HepG2 (cell line): ENCODE data around the gene IKZF3. TPM values are rescaled to one million over a fixed set of nuclear protein-coding genes. Genes with fewer than 3 reads are reported as not detected.

Experiments
- ARNT2 ChIP-seq: sonication (generic); formaldehyde crosslinking; IDR thresholded peaks from 2 replicates; pipeline ENCODE4 v1.8.0; 2022; ENCODE audit warnings: mild to moderate bottlenecking, low read depth, missing genetic modification reagents, moderate library complexity
- BRF2 ChIP-seq: sonication (generic); formaldehyde crosslinking; IDR thresholded peaks from 2 replicates; pipeline ENCODE4 v1.8.1; 2022; ENCODE audit warnings: mild to moderate bottlenecking, missing genetic modification reagents
- EED ChIP-seq: sonication (generic); formaldehyde crosslinking; IDR thresholded peaks from 2 replicates; pipeline ENCODE4 v1.5.0; 2020; ENCODE audit warnings: mild to moderate bottlenecking, missing genetic modification reagents
- ISX ChIP-seq: sonication (generic); formaldehyde crosslinking; conservative IDR thresholded peaks from 2 replicates; pipeline ENCODE4 v1.5.0; 2020; ENCODE audit warnings: missing genetic modification reagents
- PHF8 ChIP-seq: sonication (generic); formaldehyde crosslinking; IDR thresholded peaks from 2 replicates; pipeline ENCODE4 v1.5.0; 2020; ENCODE audit warnings: missing genetic modification reagents
- SETDB1 ChIP-seq: sonication (generic); formaldehyde crosslinking; IDR thresholded peaks from 2 replicates; pipeline ENCODE4 v1.5.1; 2020; ENCODE audit warnings: missing genetic modification reagents, mild to moderate bottlenecking, borderline replicate concordance
- ZNF142 ChIP-seq: sonication (generic); formaldehyde crosslinking; IDR thresholded peaks from 2 replicates; pipeline ENCODE4 v1.4.0; 2020; ENCODE audit warnings: missing genetic modification reagents
- ZNF17 ChIP-seq: sonication (generic); formaldehyde crosslinking; IDR thresholded peaks from 2 replicates; pipeline ENCODE4 v1.5.0; 2020; ENCODE audit warnings: mild to moderate bottlenecking, missing genetic modification reagents
- ZNF264 ChIP-seq: sonication (generic); formaldehyde crosslinking; IDR thresholded peaks from 2 replicates; pipeline ENCODE4 v1.4.0; 2020; ENCODE audit warnings: missing genetic modification reagents
- ZNF343 ChIP-seq: sonication (generic); formaldehyde crosslinking; IDR thresholded peaks from 2 replicates; pipeline ENCODE4 v1.4.0; 2020; ENCODE audit warnings: mild to moderate bottlenecking, missing genetic modification reagents
- ZNF430 ChIP-seq: sonication (generic); formaldehyde crosslinking; IDR thresholded peaks from 2 replicates; pipeline ENCODE4 v1.9.0; 2021; ENCODE audit warnings: mild to moderate bottlenecking, missing genetic modification reagents
- ZNF7 ChIP-seq: IDR thresholded peaks from 2 replicates; pipeline ENCODE4 v1.6.1; 2016; ENCODE audit warnings: missing biosample characterization, missing genetic modification reagents
- ZNF776 ChIP-seq: sonication (generic); formaldehyde crosslinking; IDR thresholded peaks from 2 replicates; pipeline ENCODE4 v1.4.0; 2020; ENCODE audit warnings: mild to moderate bottlenecking, missing genetic modification reagents
- polyA plus RNA-seq, 8 experiments: library from polyadenylated mRNA; depleted of rRNA in 3 of 8; stranded (reverse) in 7 of 8; unstranded in 1 of 8; fragments of >200 nt; fragmentation: Illumina TruSeq in 4 of 8; extraction: Trizol in 4 of 8; gene quantifications; 2 replicates each; pipeline versions ENCODE4 v1.2.1 to v1.2.3, GENCODE V29; 2011 to 2016; ENCODE audit warnings: low read depth in 4 of 8, missing spikeins in 1 of 8, mixed read lengths in 1 of 8; ENCODE audit not compliant: insufficient read depth in 1 of 8
- total RNA-seq, 5 experiments: library from RNA; depleted of rRNA; stranded (reverse); fragments of >200 nt; fragmentation: Illumina TruSeq; extraction: Trizol; gene quantifications; 2 replicates each; pipeline ENCODE4 v1.2.3, GENCODE V29; 2016; ENCODE audit warnings: low read depth in 1 of 5
- TF ChIP-seq, protein P1 (sequence below): sonication (generic); formaldehyde crosslinking; IDR thresholded peaks from 2 replicates; pipeline ENCODE4 v1.8.1; 2023; ENCODE audit warnings: mild to moderate bottlenecking, inconsistent platforms, moderate library complexity, missing genetic modification reagents, borderline replicate concordance
- TF ChIP-seq, protein P2 (sequence below): sonication (generic); formaldehyde crosslinking; conservative IDR thresholded peaks from 2 replicates; pipeline ENCODE4 v1.4.0; 2020; ENCODE audit warnings: missing genetic modification reagents
- TF ChIP-seq, protein P3 (sequence below): sonication (generic); formaldehyde crosslinking; IDR thresholded peaks from 2 replicates; pipeline ENCODE4 v1.4.0; 2020; ENCODE audit warnings: mild to moderate bottlenecking, missing genetic modification reagents

The IKZF3 gene
- total and polyA plus RNA-seq, 2 of the 13 experiments (the other 11 are each of a cell fraction or from before 2014, with no cell fraction given) = not detected

- TF ChIP-seq BRF2 (CRISPR knock-in tag) = peak; percentile 40; the same call in 1 of the 2 replicates
- no peak for TF ChIP-seq SETDB1
- peak; percentile 66; the same call in 1 of the 2 replicates for TF ChIP-seq ARNT2
- TF ChIP-seq EED = no peak
- peak; percentile 25; the same call in 1 of the 2 replicates for TF ChIP-seq ZNF7 (CRISPR knock-in tag)
- TF ChIP-seq, protein P1, sequence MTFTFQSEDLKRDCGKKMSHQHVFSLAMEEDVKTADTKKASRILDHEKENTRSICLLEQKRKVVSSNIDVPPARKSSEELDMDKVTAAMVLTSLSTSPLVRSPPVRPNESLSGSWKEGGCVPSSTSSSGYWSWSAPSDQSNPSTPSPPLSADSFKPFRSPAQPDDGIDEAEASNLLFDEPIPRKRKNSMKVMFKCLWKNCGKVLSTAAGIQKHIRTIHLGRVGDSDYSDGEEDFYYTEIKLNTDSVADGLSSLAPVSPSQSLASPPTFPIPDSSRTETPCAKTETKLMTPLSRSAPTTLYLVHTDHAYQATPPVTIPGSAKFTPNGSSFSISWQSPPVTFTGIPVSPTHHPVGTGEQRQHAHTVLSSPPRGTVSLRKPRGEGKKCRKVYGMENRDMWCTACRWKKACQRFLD (CRISPR knock-in tag) = no peak
- peak; percentile 30; the same call in 1 of the 2 replicates for TF ChIP-seq ZNF343
- no peak for TF ChIP-seq ZNF776 (CRISPR knock-in tag)
- no peak for TF ChIP-seq ZNF17 (CRISPR knock-in tag)
- TF ChIP-seq ZNF264 (CRISPR knock-in tag) = peak; percentile 68; the same call in 1 of the 2 replicates
- TF ChIP-seq, protein P2, sequence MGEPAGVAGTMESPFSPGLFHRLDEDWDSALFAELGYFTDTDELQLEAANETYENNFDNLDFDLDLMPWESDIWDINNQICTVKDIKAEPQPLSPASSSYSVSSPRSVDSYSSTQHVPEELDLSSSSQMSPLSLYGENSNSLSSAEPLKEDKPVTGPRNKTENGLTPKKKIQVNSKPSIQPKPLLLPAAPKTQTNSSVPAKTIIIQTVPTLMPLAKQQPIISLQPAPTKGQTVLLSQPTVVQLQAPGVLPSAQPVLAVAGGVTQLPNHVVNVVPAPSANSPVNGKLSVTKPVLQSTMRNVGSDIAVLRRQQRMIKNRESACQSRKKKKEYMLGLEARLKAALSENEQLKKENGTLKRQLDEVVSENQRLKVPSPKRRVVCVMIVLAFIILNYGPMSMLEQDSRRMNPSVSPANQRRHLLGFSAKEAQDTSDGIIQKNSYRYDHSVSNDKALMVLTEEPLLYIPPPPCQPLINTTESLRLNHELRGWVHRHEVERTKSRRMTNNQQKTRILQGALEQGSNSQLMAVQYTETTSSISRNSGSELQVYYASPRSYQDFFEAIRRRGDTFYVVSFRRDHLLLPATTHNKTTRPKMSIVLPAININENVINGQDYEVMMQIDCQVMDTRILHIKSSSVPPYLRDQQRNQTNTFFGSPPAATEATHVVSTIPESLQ = 0 out of 2 replicates have a peak, but pooled peaks have one; percentile 29
- no peak for TF ChIP-seq ISX (CRISPR knock-in tag)
- peak; percentile 89; the same call in 1 of the 2 replicates for TF ChIP-seq ZNF430 (CRISPR knock-in tag)
- peak; percentile 81 for TF ChIP-seq PHF8 (CRISPR knock-in tag)
- TF ChIP-seq, protein P3, sequence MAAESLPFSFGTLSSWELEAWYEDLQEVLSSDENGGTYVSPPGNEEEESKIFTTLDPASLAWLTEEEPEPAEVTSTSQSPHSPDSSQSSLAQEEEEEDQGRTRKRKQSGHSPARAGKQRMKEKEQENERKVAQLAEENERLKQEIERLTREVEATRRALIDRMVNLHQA (CRISPR knock-in tag) = no peak
- peak; percentile 44 for TF ChIP-seq ZNF142
Observed at GRCh38 chr17:39738983-39739884, 124.9 kb downstream of the IKZF3 start (continued).
